Muscle layer of duodenum (tissue), 2 donors: ENCODE measurements around the gene ACSS1.

ENCODE experiments used
- H3K27ac ChIP-seq: one replicate; pipeline ENCODE4 v1.7.0; 2013; ENCODE audit warnings: mild to moderate bottlenecking, low read length
- H3K27me3 ChIP-seq: one replicate; pipeline ENCODE4 v1.7.0; 2013; ENCODE audit warnings: low read depth, mild to moderate bottlenecking, control low read depth, low read length
- H3K36me3 ChIP-seq, 2 donors: one replicate each; pipeline ENCODE4 v1.7.0; 2013; ENCODE audit warnings: low read length in 2 of 2, control low read depth in 1 of 2, mild to moderate bottlenecking in 1 of 2; ENCODE audit not compliant: insufficient read depth in 2 of 2, control insufficient read depth in 1 of 2
- H3K4me1 ChIP-seq, 2 donors: one replicate each; pipeline ENCODE4 v1.7.0; 2013; ENCODE audit warnings: low read length in 2 of 2, mild to moderate bottlenecking in 2 of 2, control low read depth in 1 of 2, moderate library complexity in 1 of 2; ENCODE audit not compliant: insufficient read depth in 2 of 2, control insufficient read depth in 1 of 2
- H3K4me3 ChIP-seq, 2 donors: one replicate each; pipeline ENCODE4 v1.7.0; 2013; ENCODE audit warnings: low read length in 2 of 2, low read depth in 1 of 2, mild to moderate bottlenecking in 1 of 2
- H3K9me3 ChIP-seq, 2 donors: one replicate each; pipeline ENCODE4 v1.7.0; 2013; ENCODE audit warnings: low read length in 2 of 2, control low read depth in 1 of 2, mild to moderate bottlenecking in 1 of 2; ENCODE audit not compliant: control insufficient read depth in 1 of 2
- donor health status: healthy.

ACSS1 gene

DNA sequence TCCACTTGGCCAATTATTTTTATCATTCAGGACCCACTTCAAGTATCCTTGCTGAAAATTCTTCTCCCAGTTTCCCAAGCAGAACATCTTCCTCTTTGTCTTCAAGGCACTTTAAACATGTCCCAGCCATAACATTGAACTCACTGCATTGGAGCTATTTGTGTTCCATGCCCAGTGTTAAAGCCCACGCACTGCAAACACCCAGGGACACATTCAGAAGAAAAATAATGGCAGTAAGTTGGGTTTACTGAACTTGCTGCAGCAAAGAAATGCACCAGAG is 63.8 kb downstream of the ACSS1 start:
- Histone ChIP-seq H3K27ac (no peak overlapping the region), H3K4me1 (peaks cover 0 to 47% of the 10 kb centered on the region in 2 donors), H3K27me3 (no peaks in the 10 kb centered on the region), H3K9me3 (no peaks in the 10 kb centered on the region), H3K36me3 (peaks cover 0 to 2% of the 10 kb centered on the region in 2 donors), H3K4me3 (no peak overlapping the region)

DNA sequence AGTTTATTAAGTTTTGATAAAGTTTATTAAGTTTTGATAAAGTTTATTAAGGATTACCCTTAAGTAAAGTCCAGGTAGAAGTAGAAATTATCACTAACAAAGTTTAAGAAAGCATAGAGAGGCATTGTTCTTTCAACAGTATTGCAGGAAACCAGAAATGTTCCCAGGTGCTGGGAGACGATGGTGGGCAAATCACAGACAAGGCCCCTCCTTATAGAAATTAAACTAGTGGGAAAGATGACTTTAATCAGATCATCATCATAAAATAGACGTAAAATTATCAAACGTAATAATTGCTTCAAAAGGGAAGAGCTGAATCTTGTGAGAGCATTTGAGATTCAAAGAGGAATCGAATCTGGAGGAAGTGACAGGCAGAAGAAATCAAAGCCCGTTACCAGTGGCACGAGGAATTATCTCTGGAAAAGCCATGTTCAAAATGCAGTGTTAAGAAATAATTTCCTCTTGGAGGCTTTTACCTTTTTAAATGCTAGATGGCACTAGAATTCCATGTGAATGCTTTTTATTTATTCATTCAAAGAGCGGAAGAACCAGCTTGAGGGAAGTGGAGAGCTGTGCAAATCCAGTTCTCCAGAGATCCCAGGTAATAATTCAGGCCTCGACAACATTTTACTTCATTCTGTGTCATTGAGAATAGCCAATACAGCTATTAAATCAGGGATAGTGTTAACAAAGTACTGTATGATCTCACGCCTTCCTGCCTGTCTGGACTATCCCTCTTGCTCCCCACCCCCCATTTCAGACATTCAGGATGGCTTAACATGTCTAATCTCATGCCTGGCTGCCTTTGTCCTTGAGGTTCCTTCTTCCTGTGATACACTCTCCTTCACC is 64.4 kb downstream of the ACSS1 start:
- H3K4me1 ChIP-seq: peaks cover 0 to 47% of the 10 kb centered on the region in 2 donors

DNA sequence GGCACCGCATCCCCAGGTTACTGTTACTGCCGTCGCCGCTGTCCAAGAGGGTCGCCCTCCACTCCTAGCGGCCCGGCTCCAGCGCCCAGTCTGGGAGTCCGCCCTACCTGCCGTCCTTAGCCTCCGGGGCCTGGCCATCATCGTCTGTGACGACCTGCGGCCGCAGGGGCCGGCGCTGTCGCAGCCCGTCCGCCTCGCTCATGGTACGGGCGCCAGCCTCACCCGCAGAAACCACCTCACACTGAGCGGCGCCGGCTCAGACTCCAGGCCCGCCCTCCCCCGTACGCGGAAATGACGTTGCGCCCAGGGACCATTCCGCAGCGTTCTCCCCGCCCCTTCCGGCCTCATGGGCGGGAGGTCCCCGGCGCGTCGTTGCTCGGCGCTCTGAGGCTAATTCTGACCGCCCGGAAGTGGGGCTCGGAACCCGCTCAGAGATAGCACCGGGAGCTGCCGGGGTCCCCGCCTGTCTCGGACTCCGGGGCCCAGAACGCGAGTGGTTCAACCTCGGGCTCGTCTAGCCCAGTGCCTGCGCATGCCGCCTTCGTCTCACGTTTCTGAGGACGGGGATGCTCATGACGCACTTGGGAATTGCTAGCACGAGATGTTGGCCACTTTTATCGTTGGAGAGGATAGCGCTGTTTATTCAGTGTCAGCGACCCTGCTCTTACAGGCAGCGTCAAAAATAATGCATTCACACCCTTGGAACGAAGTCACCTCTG is 65.3 kb downstream of the ACSS1 start, which contains the start of gene APMAP:
TSS of gene APMAP (minus strand) at position 265 of the 719 bp plus-strand sequence. CDS start at position 202, 63 bp downstream.
- peaks cover 0 to 3% of the 10 kb centered on the region in 2 donors for H3K36me3 ChIP-seq
- H3K4me1 ChIP-seq: peaks cover 0 to 47% of the 10 kb centered on the region in 2 donors
- H3K9me3 ChIP-seq: no peaks in the 10 kb centered on the region
- H3K27me3 ChIP-seq: no peaks in the 10 kb centered on the region
- H3K4me3 ChIP-seq: peak within 1 kb of the TSS; percentile 83 to 88
- H3K27ac ChIP-seq: peak within 1 kb of the TSS; percentile 96

More for the DNA sequence above, 64.4 kb downstream of the ACSS1 start:
- peaks cover 0 to 3% of the 10 kb centered on the region in 2 donors for H3K36me3 ChIP-seq
- no peaks in the 10 kb centered on the region for H3K27me3 ChIP-seq
- no peaks in the 10 kb centered on the region for H3K9me3 ChIP-seq
- H3K4me3 ChIP-seq: peak overlapping the region; percentile 83 to 88
- peak overlapping the region; percentile 96 for H3K27ac ChIP-seq

DNA sequence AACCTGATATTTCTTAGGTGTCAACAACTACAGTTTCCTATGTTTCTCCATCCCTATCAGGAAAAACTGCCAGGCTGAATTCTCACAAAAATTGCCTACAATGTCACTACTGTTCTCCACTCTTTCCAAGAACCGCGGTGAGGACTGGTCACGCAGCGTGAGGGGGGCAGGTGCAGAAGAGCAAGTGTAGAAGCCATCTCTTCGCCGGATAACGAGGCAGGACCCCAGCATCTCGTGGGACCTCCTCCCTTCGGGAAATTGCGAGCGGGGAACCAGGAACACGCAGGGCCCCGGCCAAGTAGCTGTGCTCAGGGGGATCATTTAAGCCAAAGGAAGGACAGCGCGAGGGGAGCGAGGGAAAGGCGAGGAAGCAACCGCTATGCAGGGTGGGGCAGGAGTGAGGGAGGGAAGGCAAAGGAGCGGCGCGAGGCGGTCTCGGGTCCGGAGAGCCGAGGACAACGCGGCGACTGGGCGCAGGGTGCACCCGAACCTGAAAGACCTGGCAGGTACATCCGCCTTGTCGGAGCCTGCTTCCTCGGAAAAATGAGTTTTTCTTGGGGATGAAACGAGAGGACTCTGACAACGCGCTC is 65.9 kb downstream of the ACSS1 start:
- Histone ChIP-seq H3K4me3 (peak overlapping the region; percentile 83 to 88), H3K4me1 (peaks cover 0 to 47% of the 10 kb centered on the region in 2 donors), H3K36me3 (peaks cover 0 to 3% of the 10 kb centered on the region in 2 donors), H3K9me3 (no peaks in the 10 kb centered on the region), H3K27ac (peak overlapping the region; percentile 58), H3K27me3 (no peaks in the 10 kb centered on the region)

DNA sequence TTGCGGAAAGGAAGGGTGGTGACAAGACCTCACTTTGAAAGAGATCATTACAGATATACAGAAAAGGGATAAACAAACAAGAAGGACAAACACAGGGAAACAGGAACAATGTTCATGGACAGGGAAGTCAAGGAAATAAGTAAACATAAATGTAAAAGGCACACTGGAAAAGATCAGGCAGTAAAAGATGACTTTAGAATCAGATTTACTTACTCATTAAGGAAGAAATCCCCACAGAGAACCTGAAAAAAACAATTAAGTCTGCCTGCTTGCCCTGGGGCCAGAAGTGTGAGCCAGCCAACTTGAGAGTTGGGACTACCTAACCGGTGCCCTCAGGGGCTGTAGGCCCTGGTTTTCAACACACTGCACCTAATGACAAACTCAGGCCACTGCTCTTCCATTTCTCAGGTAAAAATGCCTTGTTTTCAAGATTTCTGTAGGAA is 67.1 kb downstream of the ACSS1 start:
- H3K9me3 ChIP-seq: no peaks in the 10 kb centered on the region
- no peaks in the 10 kb centered on the region for H3K27me3 ChIP-seq
- H3K36me3 ChIP-seq: peaks cover 0 to 3% of the 10 kb centered on the region in 2 donors
- no peak overlapping the region for H3K27ac ChIP-seq
- H3K4me3 ChIP-seq: peak overlapping the region; percentile 83 to 88
- H3K4me1 ChIP-seq: peaks cover 0 to 38% of the 10 kb centered on the region in 2 donors

DNA sequence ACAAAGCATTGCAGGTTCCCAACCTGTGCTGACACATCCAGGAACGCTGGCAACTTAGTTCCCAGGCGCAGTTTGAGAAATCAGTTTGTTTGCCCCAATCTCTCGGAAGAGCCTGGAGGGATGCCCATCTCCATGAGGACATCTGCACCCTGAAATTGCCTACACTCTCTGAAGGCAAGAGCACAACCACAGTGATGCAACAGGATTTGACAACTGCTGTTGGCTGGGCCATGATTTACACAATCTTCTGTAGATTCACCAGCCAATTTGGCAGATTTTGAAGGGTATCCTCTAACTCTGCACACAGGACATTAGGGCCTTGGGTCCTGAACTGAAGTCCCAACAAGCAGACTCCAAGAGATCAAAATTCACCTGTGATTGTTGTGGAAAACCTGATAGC is 68.8 kb downstream of the ACSS1 start:
- Histone ChIP-seq H3K4me1 (peaks cover 0 to 21% of the 10 kb centered on the region in 2 donors), H3K27me3 (no peaks in the 10 kb centered on the region), H3K4me3 (no peak overlapping the region), H3K27ac (no peak overlapping the region), H3K9me3 (no peaks in the 10 kb centered on the region), H3K36me3 (peaks cover 0 to 3% of the 10 kb centered on the region in 2 donors)

DNA sequence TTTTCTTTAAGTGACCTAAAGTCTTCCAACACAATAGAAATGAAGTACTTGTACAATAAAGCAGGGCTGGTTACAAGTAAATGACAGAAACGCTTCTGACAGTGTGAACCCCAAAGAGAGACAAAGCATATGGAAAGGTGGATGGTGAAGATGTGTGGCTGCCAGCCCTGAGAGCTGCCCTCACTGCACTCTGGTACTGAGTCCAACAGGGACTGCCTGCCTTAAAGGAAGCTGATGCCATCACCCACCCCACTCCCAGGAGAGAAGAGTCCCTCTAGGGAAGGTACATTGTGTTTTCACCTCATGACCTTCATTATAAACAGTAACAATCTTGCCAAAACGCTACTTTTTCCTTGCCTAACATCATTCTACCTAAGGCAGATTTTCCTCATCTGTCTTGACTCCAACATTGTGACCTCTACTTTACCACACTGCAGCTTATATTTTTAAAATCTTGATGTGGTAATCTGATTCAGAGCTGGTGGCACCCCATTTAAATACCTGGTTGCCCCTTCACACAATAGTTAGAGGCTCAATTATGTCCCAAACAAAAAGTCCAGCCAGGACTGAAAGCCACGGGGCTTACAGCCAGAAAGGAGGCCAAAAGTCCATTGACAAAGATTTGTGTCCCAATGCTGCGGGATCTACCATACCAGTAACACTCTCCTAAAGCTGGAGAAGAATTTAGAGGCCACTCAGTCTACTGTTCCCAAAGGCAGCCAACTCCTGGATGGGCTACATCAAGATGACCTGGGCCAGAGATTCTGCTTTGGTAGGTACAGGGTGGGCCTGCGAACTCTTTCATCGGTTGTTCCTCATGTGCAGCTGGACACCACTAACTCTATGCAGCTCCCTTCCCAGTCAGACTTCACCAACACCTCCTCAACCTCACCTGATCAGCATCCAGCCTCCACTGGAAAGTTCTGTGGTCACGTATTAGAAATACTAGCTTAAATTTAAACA is 69.8 kb downstream of the ACSS1 start:
- Histone ChIP-seq H3K9me3 (no peaks in the 10 kb centered on the region), H3K4me1 (peaks cover 0 to 13% of the 10 kb centered on the region in 2 donors), H3K27ac (no peak overlapping the region), H3K27me3 (no peaks in the 10 kb centered on the region), H3K4me3 (no peak overlapping the region), H3K36me3 (peaks cover 0 to 3% of the 10 kb centered on the region in 2 donors)

DNA sequence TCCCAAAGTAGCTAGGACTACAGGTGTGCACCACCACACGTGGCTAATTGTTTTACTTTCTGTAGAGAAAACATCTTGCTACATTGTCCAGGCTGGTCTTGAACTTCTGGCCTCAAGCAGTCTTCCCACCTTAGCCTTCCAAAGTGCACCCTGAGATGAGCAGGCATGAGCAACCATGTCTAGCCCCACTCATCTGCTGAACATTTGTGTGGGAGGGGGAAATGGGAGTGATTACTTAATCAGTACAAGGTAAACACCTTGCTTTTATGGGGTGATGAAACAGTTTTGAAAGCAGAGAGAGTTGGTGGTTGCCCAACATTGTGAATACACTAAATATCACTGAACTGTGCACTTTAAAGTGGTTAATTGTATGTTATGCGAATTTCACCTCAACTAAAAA is 70.7 kb downstream of the ACSS1 start:
- no peak overlapping the region for H3K4me3 ChIP-seq
- peaks cover 0 to 13% of the 10 kb centered on the region in 2 donors for H3K4me1 ChIP-seq
- H3K9me3 ChIP-seq: no peaks in the 10 kb centered on the region
- no peak overlapping the region for H3K27ac ChIP-seq
- H3K36me3 ChIP-seq: peaks cover 0 to 3% of the 10 kb centered on the region in 2 donors
- H3K27me3 ChIP-seq: no peaks in the 10 kb centered on the region

DNA sequence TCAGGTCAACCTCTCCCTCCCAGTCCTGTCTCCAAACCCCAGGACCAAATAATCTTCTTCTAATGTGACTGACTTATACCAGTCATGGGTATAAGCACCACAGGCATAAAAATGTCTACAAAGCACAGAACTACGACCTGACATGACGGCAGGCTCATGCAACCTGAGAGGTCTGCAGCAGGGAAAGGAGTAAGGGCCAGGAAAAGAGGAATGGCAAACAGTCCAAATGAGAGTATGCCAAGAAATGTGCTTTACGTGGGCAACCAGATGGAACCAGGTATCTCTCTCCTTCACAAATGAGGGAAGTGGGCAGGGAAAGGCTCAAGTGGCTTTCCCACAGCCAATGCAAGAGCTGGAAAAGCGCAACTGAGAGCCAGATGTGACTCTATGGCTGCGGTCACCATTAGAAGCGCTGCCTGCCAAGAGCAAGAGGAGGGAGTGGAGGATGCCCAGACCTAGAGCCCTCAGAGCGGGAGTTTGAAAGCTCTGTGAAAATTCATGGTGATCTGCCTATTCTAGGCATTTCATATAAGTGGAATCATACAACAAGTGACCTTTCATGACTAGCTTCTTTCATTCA is 71.4 kb downstream of the ACSS1 start:
- H3K27ac ChIP-seq: no peak overlapping the region

DNA sequence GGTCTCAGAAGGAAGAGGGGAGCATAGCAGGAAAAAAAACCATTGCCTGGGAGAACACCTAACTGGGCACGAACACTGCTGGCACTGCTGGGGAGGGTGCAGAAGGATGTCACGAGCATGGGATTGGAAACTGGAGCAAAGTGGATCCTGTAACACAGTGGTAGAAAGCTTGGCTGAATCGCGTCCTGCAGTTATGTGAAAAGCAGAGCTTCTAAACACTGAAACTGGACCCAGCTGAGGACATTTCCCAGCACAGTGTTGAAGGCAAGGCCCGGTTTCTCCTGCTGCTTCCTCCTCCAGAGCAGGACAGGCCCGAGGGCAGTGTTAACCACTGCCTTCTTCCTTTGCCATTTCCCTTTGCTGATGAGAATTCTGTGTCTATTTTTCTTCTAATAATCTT is 72.1 kb downstream of the ACSS1 start:
- H3K27ac ChIP-seq: no peak overlapping the region
- no peaks in the 10 kb centered on the region for H3K27me3 ChIP-seq
- H3K9me3 ChIP-seq: no peaks in the 10 kb centered on the region
- peaks cover 0 to 2% of the 10 kb centered on the region in 2 donors for H3K4me1 ChIP-seq
- no peak overlapping the region for H3K4me3 ChIP-seq
- H3K36me3 ChIP-seq: peaks cover 0 to 3% of the 10 kb centered on the region in 2 donors

More for the DNA sequence above, 71.4 kb downstream of the ACSS1 start:
- Histone ChIP-seq H3K4me1 (peaks cover 0 to 9% of the 10 kb centered on the region in 2 donors), H3K27me3 (no peaks in the 10 kb centered on the region), H3K9me3 (no peaks in the 10 kb centered on the region), H3K4me3 (no peak overlapping the region), H3K36me3 (peaks cover 0 to 3% of the 10 kb centered on the region in 2 donors)
